ENCODE data around the gene DNAI1.
A peak's percentile ranks its signal among the peaks of the same experiment; 100 is the strongest.

DNAI1 gene

DNA sequence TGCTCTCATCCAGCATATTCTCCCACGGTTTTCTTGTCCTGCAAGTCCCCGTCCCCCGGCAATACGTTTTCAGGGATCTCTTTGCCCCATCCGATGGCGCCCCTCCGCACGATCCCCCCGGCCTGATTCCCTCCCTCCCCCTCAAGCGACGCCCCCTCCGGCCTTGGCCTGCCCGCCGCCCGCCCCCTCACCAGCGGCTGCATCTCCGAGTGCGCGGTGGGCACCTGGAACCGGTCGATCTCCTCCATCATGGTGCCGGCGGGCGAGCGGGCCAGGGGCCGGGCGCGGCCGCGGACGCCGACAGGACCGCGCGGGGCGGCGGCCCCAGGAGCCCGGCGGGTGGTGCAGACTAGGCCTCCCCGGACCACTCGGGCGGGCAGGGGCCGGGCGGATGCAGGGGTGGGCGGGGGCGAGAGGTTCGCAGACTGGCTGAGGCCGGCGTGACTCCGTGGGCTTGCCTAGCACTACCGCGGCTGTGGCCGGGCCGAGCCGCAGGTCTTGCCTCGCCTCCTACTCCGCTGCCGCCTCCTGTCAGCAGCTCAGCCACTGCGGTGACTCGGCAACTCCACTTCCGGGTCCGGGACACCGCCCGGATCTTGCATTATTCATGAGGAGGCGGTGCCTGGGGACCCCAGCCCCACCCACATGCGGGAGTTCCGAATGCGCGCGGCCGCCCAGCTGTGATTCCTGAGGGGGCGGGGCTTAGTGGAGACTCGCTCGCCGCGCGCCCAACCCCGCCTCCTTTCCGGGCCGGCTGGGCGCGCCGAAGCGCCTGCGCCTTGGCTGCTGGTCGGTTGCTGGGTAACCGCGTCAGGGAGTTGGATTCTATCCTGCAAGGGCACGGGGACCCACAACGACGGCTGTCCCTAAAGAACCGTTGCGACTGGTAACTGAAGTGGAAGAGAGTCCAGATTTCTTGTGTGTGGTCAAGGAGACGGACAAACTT lies at the start of gene DNAI1, which contains the start of gene FAM219A:
DNAI1 (plus strand) TSS at position 793 of the 946 bp plus-strand sequence. CDS start 201 bp downstream, outside the sequence.
FAM219A (minus strand) TSS at position 558 of the 946 bp plus-strand sequence; CDS start at position 251, 307 bp downstream.
- H3K27me3 ChIP-seq (ENCODE audit: control insufficient read depth in 1 of 2, insufficient read depth in 2 of 2, low read length in 2 of 2), result no peaks in the 10 kb centered on the region
- peaks cover 31% of the 10 kb centered on the region for H3K4me1 ChIP-seq (ENCODE audit: control insufficient read depth, insufficient read depth, low read length)

DNA sequence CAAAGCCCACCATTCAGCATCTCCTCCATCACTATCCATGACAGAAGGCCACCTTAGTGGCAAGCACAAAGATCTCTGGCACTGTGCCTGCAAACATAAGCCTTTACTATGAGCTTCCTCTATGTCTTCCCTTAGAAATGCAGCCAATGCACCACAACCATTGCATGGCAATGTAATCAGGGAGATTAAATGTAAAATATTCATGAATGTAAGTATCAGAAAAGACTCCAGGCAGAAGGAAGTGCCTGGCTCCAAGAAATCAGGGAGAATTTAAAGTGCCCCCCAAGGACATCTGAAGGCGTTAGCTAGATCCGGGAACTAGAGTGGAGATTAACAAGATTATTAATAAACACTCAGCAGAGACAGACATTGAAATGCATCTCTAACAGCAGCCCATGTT lies 49.5 kb upstream of the DNAI1 start:
- Histone ChIP-seq H3K27me3 (ENCODE audit: control insufficient read depth in 1 of 2, insufficient read depth in 2 of 2, low read length in 2 of 2) (no peaks in the 10 kb centered on the region), H3K4me1 (ENCODE audit: control insufficient read depth, insufficient read depth, low read length) (no peaks in the 10 kb centered on the region), H3K9me3 (ENCODE audit: control insufficient read depth in 2 of 2, low read length in 2 of 2) (no peaks in the 10 kb centered on the region), H3K27ac (ENCODE audit: low read length) (no peak overlapping the region), H3K9ac (ENCODE audit: low read length in 2 of 2) (no peak overlapping the region), H3K36me3 (ENCODE audit: control insufficient read depth in 2 of 2, insufficient read depth in 2 of 2, low read length in 2 of 2) (peaks cover 7 to 12% of the 10 kb centered on the region in 2 donors), H3K4me3 (ENCODE audit: low read length in 2 of 2) (no peak overlapping the region)

More for the DNA sequence above, at the start of gene DNAI1, which contains the start of gene FAM219A:
- Histone ChIP-seq H3K9ac (ENCODE audit: low read length in 2 of 2) (peak within 1 kb of the TSS; percentile 73 to 86), H3K36me3 (ENCODE audit: control insufficient read depth in 2 of 2, insufficient read depth in 2 of 2, low read length in 2 of 2) (no peaks in the 10 kb centered on the region), H3K4me3 (ENCODE audit: low read length in 2 of 2) (peak within 1 kb of the TSS; percentile 65 to 90), H3K9me3 (ENCODE audit: control insufficient read depth in 2 of 2, low read length in 2 of 2) (no peaks in the 10 kb centered on the region), H3K27ac (ENCODE audit: low read length) (peak within 1 kb of the TSS; percentile 76)

DNA sequence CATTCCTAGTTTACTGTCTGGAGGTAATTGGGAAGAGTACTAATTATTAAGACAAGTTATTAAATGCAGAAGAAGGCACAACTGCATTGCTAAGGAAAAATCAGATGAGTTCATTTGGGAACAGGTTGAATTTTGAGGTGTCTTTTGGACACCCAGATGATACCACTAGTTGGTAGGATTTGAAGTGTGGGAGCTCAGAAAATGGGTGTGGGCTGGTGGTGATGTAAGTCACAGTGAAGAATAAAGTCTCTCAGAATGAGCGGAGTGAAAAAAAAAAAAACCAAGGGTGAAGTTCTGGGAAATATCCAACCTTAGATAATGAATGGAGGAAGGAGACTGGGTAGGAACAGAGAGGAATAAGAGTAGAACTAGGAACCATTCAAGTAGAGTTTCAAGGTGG lies 46.3 kb upstream of the DNAI1 start:
- Histone ChIP-seq H3K27me3 (ENCODE audit: control insufficient read depth in 1 of 2, insufficient read depth in 2 of 2, low read length in 2 of 2) (no peaks in the 10 kb centered on the region), H3K36me3 (ENCODE audit: control insufficient read depth in 2 of 2, insufficient read depth in 2 of 2, low read length in 2 of 2) (peaks cover 0 to 6% of the 10 kb centered on the region in 2 donors), H3K9me3 (ENCODE audit: control insufficient read depth in 2 of 2, low read length in 2 of 2) (no peaks in the 10 kb centered on the region), H3K27ac (ENCODE audit: low read length) (no peak overlapping the region), H3K4me1 (ENCODE audit: control insufficient read depth, insufficient read depth, low read length) (no peaks in the 10 kb centered on the region), H3K9ac (ENCODE audit: low read length in 2 of 2) (no peak overlapping the region), H3K4me3 (ENCODE audit: low read length in 2 of 2) (no peak overlapping the region)

DNA sequence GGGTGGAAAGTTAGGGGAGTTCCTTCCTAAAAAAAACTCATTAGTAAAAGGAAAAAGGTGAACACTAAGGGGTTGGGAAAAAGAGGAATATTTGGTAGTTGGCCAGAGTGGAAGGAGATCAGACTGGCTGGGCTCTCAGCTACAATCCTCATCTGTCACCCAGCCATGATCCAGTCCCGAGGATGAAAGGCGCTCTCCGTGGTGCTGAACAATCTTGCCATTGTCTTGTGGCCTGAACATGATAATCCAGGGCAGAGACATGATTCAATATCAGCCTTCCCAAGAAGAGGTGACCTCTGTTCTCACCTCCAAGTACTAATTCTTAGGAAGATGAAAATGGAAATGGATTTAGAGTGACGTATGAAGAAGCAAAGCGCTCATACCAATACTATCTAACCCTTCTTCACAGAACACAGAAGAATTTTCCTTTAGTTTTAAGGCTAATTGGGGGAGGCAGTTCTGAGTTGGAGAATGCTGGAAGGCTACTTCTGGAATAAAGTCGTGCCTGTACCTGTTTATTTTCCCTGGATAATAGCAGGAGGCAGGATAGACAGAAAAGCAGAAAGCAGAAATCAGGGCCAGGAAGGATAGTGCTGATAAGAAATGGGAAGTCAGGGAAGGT lies 45.3 kb upstream of the DNAI1 start:
- H3K9me3 ChIP-seq (ENCODE audit: control insufficient read depth in 2 of 2, low read length in 2 of 2), result no peaks in the 10 kb centered on the region
- H3K9ac ChIP-seq (ENCODE audit: low read length in 2 of 2), result no peak overlapping the region
- no peaks in the 10 kb centered on the region for H3K4me1 ChIP-seq (ENCODE audit: control insufficient read depth, insufficient read depth, low read length)

DNA sequence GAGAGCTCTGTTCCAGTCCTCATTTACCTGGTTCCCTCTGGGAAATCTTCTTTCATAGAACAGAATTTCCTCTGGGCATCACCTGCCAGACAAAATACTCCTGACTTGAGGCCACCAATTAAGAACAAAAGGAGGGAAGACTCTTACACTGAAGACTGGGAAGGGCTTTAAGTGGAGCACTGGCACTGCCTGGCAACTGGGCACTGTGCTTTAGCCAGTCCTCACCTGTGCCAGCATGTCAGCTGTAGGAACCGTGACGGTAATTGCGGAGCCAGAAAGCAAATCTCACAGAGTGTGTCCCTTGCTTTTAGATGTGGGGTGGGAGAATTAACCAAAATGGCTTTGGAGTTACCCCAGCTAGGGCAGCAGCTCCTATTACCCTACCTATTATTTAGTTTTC lies 40.9 kb upstream of the DNAI1 start:
- Histone ChIP-seq H3K9ac (ENCODE audit: low read length in 2 of 2) (no peak overlapping the region), H3K4me3 (ENCODE audit: low read length in 2 of 2) (no peak overlapping the region), H3K36me3 (ENCODE audit: control insufficient read depth in 2 of 2, insufficient read depth in 2 of 2, low read length in 2 of 2) (peaks cover 0 to 6% of the 10 kb centered on the region in 2 donors), H3K27ac (ENCODE audit: low read length) (no peak overlapping the region), H3K9me3 (ENCODE audit: control insufficient read depth in 2 of 2, low read length in 2 of 2) (no peaks in the 10 kb centered on the region), H3K4me1 (ENCODE audit: control insufficient read depth, insufficient read depth, low read length) (no peaks in the 10 kb centered on the region), H3K27me3 (ENCODE audit: control insufficient read depth in 1 of 2, insufficient read depth in 2 of 2, low read length in 2 of 2) (no peaks in the 10 kb centered on the region)

More for the DNA sequence above, 45.3 kb upstream of the DNAI1 start:
- no peak overlapping the region for H3K4me3 ChIP-seq (ENCODE audit: low read length in 2 of 2)
- no peak overlapping the region for H3K27ac ChIP-seq (ENCODE audit: low read length)
- no peaks in the 10 kb centered on the region for H3K27me3 ChIP-seq (ENCODE audit: control insufficient read depth in 1 of 2, insufficient read depth in 2 of 2, low read length in 2 of 2)
- peaks cover 0 to 4% of the 10 kb centered on the region in 2 donors for H3K36me3 ChIP-seq (ENCODE audit: control insufficient read depth in 2 of 2, insufficient read depth in 2 of 2, low read length in 2 of 2)

DNA sequence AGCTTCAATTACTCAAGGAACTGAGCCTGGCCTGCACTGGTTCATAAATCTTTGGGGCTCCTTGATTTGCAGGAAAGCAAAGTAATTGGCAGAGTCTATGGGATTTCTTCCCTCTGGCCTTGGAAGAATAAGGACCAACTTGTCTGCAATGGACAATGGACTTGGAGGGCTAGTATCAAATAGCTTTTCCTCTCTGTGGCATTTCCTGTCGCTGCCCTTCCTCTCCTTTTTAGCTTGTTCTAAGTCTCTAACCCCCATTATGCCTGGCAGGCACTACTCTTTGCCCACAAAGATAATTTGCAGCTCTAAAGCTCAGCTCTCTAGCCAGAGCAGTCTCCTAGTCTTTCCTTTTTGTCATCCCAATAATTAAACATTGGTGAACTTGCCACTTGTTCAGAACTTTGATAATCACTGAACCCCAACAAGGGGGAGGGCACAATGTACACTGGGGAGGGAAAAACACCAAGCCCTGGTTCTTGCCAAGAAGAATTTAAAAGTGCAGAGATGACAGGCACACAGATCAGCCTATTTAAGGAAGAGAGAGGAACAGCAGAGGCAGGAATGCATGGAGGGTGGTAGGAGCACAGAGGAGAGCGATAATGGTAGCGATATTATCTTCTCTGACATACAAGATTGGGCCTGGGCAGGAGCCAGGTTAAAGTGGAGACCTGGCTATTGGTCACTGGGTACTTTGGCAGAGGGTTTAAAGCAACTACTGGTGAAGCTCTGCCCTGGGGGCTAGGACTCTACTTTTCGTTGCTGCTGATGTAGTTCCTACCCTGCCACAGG lies 38.7 kb upstream of the DNAI1 start:
- Histone ChIP-seq H3K27ac (ENCODE audit: low read length) (no peak overlapping the region), H3K36me3 (ENCODE audit: control insufficient read depth in 2 of 2, insufficient read depth in 2 of 2, low read length in 2 of 2) (peaks cover 0 to 6% of the 10 kb centered on the region in 2 donors), H3K9ac (ENCODE audit: low read length in 2 of 2) (no peak overlapping the region), H3K4me1 (ENCODE audit: control insufficient read depth, insufficient read depth, low read length) (no peaks in the 10 kb centered on the region), H3K27me3 (ENCODE audit: control insufficient read depth in 1 of 2, insufficient read depth in 2 of 2, low read length in 2 of 2) (no peaks in the 10 kb centered on the region), H3K4me3 (ENCODE audit: low read length in 2 of 2) (no peak overlapping the region), H3K9me3 (ENCODE audit: control insufficient read depth in 2 of 2, low read length in 2 of 2) (no peaks in the 10 kb centered on the region)

DNA sequence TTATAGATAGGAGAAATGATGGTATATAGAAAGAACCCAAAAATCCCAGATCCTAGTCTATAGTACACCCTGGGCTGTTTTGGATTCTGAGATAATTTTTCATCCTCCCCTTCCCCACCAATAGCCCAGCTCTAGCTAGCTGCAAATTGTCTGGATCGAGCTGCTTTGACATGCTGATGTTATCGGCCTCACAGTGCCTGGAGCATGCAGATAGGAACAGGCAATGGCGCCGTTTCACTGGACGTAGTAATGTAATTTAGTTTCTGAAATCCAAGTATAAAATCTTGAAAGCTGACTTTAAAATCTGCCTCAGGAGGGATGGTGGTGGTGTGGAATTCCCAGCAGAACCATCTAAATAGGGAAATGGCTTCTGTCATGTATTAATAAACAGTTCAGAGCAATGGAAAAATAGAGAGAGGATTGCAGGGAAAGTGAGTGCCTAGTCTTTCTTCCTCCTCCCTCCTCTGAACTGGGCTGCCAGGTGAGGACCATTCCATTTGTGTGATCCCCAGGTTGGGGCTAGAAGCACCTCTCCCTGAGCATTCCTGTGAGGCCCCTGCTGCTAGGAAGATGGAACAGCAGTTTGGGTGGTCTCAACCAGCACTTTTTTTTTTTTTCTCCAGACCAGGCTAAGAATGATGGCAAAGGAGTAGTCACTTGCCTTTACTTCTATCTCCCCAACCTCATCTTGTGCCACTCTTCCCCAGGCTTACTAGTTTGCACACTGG lies 32.1 kb upstream of the DNAI1 start:
- H3K9ac ChIP-seq (ENCODE audit: low read length in 2 of 2), result no peak overlapping the region
- peaks cover 22% of the 10 kb centered on the region for H3K4me1 ChIP-seq (ENCODE audit: control insufficient read depth, insufficient read depth, low read length)
- no peaks in the 10 kb centered on the region for H3K9me3 ChIP-seq (ENCODE audit: control insufficient read depth in 2 of 2, low read length in 2 of 2)
- no peaks in the 10 kb centered on the region for H3K27me3 ChIP-seq (ENCODE audit: control insufficient read depth in 1 of 2, insufficient read depth in 2 of 2, low read length in 2 of 2)
- peaks cover 0 to 2% of the 10 kb centered on the region in 2 donors for H3K36me3 ChIP-seq (ENCODE audit: control insufficient read depth in 2 of 2, insufficient read depth in 2 of 2, low read length in 2 of 2)
- H3K27ac ChIP-seq (ENCODE audit: low read length), result no peak overlapping the region
- no peak overlapping the region for H3K4me3 ChIP-seq (ENCODE audit: low read length in 2 of 2)

DNA sequence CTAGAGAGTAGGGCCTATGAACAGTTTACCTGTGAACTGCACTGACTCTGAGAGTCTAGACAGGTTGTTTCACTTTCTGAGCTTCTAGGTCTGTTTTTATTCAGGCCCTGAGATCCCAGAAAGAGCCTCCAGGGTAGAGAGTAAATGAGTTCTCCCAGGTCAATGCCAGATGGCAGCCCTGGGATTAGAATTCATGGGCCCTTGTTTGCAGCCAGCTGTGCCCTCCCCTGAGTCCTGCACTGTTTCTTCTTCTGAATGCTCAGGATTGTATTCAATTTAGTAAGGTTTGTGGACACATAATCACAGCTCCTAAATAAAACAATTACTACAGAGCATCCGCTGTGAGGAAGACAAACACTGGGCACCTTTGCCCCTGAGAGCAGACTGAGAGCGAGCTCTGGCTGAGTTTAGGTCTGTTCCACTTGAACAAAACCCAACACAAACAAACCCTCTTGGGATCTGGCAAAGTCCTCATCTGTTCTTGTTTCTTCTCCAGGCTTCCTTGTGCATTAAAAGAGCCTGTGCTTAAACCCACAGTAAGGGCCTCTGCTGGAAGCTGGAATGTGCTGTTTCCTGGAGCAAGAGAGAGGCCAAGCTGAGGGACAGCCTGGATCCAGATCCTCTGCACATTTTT lies 30.2 kb upstream of the DNAI1 start:
- Histone ChIP-seq H3K27me3 (ENCODE audit: control insufficient read depth in 1 of 2, insufficient read depth in 2 of 2, low read length in 2 of 2) (no peaks in the 10 kb centered on the region), H3K9ac (ENCODE audit: low read length in 2 of 2) (no peak overlapping the region), H3K9me3 (ENCODE audit: control insufficient read depth in 2 of 2, low read length in 2 of 2) (no peaks in the 10 kb centered on the region), H3K36me3 (ENCODE audit: control insufficient read depth in 2 of 2, insufficient read depth in 2 of 2, low read length in 2 of 2) (peaks cover 0 to 2% of the 10 kb centered on the region in 2 donors), H3K4me3 (ENCODE audit: low read length in 2 of 2) (no peak overlapping the region), H3K4me1 (ENCODE audit: control insufficient read depth, insufficient read depth, low read length) (peaks cover 22% of the 10 kb centered on the region), H3K27ac (ENCODE audit: low read length) (no peak overlapping the region)

DNA sequence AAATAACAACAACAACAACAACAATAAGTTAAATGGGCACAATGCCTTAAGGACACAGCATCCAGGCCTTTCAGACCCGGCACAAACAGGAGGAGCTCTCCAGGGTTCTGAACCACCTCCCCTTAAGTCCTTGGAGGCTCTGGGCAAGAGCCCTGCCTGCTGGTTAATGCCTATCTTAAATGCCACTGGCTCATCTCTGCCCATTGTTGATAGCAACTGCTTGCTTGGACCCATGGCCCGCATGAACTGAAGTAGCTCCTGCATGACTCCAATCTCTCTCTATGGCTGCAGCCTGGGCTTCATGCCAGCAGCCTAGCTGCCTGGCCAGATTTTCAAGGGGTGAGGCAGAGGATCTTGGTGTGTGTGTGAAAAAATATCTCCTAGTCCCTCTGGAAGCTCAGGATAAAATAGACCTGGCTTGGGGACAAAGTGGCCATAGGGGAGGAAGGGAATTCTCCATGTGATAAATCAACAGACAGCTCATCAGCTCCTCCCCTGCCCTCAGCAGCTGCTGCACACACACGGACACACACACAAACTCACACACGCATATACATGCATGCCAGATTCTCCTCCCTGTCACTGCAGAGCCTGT lies 27.7 kb upstream of the DNAI1 start:
- Histone ChIP-seq H3K9ac (ENCODE audit: low read length in 2 of 2) (no peak overlapping the region), H3K27ac (ENCODE audit: low read length) (no peak overlapping the region), H3K4me1 (ENCODE audit: control insufficient read depth, insufficient read depth, low read length) (peaks cover 22% of the 10 kb centered on the region), H3K4me3 (ENCODE audit: low read length in 2 of 2) (no peak overlapping the region), H3K27me3 (ENCODE audit: control insufficient read depth in 1 of 2, insufficient read depth in 2 of 2, low read length in 2 of 2) (no peaks in the 10 kb centered on the region), H3K36me3 (ENCODE audit: control insufficient read depth in 2 of 2, insufficient read depth in 2 of 2, low read length in 2 of 2) (peaks cover 0 to 2% of the 10 kb centered on the region in 2 donors), H3K9me3 (ENCODE audit: control insufficient read depth in 2 of 2, low read length in 2 of 2) (no peaks in the 10 kb centered on the region)

Measured in stomach smooth muscle (tissue), 2 donors.